ENCODE results near the gene MAP7.

The MAP7 gene

GRCh38 chr6:136517002-136517401, 33.2 kb downstream of the MAP7 start:
- H3K23ac ChIP-seq (ENCODE audit: low read depth, low read length, poor library complexity), result no peak overlapping the region
- H2AK5ac ChIP-seq (ENCODE audit: low read depth, low read length), result no peak overlapping the region
- no peak overlapping the region for H3K18ac ChIP-seq (ENCODE audit: low read length)
- H3K36me3 ChIP-seq (replicated peaks in 1 of 2; ENCODE audit: control insufficient read depth in 2 of 2, insufficient read depth in 2 of 2, low read length in 2 of 2), result no peaks in the 10 kb centered on the region
- H4K91ac ChIP-seq (ENCODE audit: low read depth, low read length, poor library complexity), result no peak overlapping the region
- H2AFZ ChIP-seq (ENCODE audit: low read length), result no peak overlapping the region
- no peaks in the 10 kb centered on the region for H3K79me1 ChIP-seq (ENCODE audit: low read depth, low read length)
- no peak overlapping the region for H3K4ac ChIP-seq (ENCODE audit: low read length)
- H2BK5ac ChIP-seq (ENCODE audit: low read length), result no peak overlapping the region
- no peak overlapping the region for H3K9ac ChIP-seq (ENCODE audit: low read depth, low read length, poor library complexity)
- no peak overlapping the region for H2BK12ac ChIP-seq (ENCODE audit: low read length)
- H3K27ac ChIP-seq (replicated peaks; ENCODE audit: low read length), result no peak overlapping the region
- no peak overlapping the region for H3K4me3 ChIP-seq (ENCODE audit: low read length in 2 of 2)
- no peak overlapping the region for H4K8ac ChIP-seq (ENCODE audit: low read depth, low read length)
- no peak overlapping the region for H2BK120ac ChIP-seq (ENCODE audit: low read depth, low read length)
- H3K27me3 ChIP-seq (ENCODE audit: control insufficient read depth in 3 of 3, insufficient read depth in 3 of 3, low read depth in 1 of 3, low read length in 3 of 3), result no peaks in the 10 kb centered on the region
- no peak overlapping the region for H3K4me2 ChIP-seq (ENCODE audit: insufficient read depth, low read length, poor library complexity, severe bottlenecking)
- H3K14ac ChIP-seq (ENCODE audit: low read length), result no peak overlapping the region
- no peaks in the 10 kb centered on the region for H3K4me1 ChIP-seq (ENCODE audit: control insufficient read depth in 2 of 2, insufficient read depth in 1 of 2, low read depth in 1 of 2, low read length in 2 of 2)
- H3K9me3 ChIP-seq (replicated peaks in 1 of 2; ENCODE audit: control insufficient read depth in 2 of 2, insufficient read depth in 1 of 2, low read depth in 1 of 2, low read length in 2 of 2), result no peaks in the 10 kb centered on the region
- no peak overlapping the region for H2BK15ac ChIP-seq (ENCODE audit: low read length)
- DNase-seq (ENCODE audit: low spot score), result no peak

DNA sequence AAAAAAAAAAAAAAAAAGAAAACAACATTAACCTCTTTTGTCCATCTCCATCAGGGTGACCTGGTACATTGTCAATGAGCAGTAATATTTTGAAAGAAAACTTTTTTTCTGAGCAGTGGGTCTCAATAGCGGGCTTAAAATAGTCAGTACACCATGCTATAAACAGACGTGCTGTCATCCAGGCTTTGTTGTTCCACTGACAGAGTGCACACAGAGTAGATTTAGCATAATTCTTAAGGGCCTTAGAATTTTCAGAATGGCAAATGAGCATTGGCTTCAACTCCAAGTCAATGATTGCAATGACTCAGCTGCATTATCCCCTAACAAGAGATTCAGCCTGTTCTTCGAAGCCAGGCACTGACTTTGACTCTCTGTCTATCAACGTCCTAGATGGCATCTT, 35.6 kb downstream of the MAP7 start:
- Histone ChIP-seq H3K9ac (ENCODE audit: low read depth, low read length, poor library complexity) (no peak overlapping the region), H4K91ac (ENCODE audit: low read depth, low read length, poor library complexity) (no peak overlapping the region), H3K14ac (ENCODE audit: low read length) (no peak overlapping the region), H3K4me1 (ENCODE audit: control insufficient read depth in 2 of 2, insufficient read depth in 1 of 2, low read depth in 1 of 2, low read length in 2 of 2) (peaks cover 0 to 2% of the 10 kb centered on the region in 2 donors), H3K4me2 (ENCODE audit: insufficient read depth, low read length, poor library complexity, severe bottlenecking) (no peak overlapping the region), H2BK120ac (ENCODE audit: low read depth, low read length) (no peak overlapping the region), H3K4me3 (ENCODE audit: low read length in 2 of 2) (no peak overlapping the region), H3K27ac (replicated peaks; ENCODE audit: low read length) (no peak overlapping the region), H2BK12ac (ENCODE audit: low read length) (no peak overlapping the region), H3K79me1 (ENCODE audit: low read depth, low read length) (no peaks in the 10 kb centered on the region), H2BK15ac (ENCODE audit: low read length) (no peak overlapping the region), H3K9me3 (replicated peaks in 1 of 2; ENCODE audit: control insufficient read depth in 2 of 2, insufficient read depth in 1 of 2, low read depth in 1 of 2, low read length in 2 of 2) (no peaks in the 10 kb centered on the region), H4K8ac (ENCODE audit: low read depth, low read length) (no peak overlapping the region), H3K27me3 (ENCODE audit: control insufficient read depth in 3 of 3, insufficient read depth in 3 of 3, low read depth in 1 of 3, low read length in 3 of 3) (no peaks in the 10 kb centered on the region), H2AFZ (ENCODE audit: low read length) (no peak overlapping the region), H3K23ac (ENCODE audit: low read depth, low read length, poor library complexity) (no peak overlapping the region), H3K36me3 (replicated peaks in 1 of 2; ENCODE audit: control insufficient read depth in 2 of 2, insufficient read depth in 2 of 2, low read length in 2 of 2) (no peaks in the 10 kb centered on the region), H3K4ac (ENCODE audit: low read length) (no peak overlapping the region), H2BK5ac (ENCODE audit: low read length) (no peak overlapping the region), H2AK5ac (ENCODE audit: low read depth, low read length) (no peak overlapping the region), H3K18ac (ENCODE audit: low read length) (no peak overlapping the region)
- no CpG with 5 or more reads among the region's 4 CpGs for WGBS, 2 donors (ENCODE audit: extremely low coverage in 2 of 2, insufficient read length in 2 of 2, insufficient replicate concordance in 1 of 2)
- no peak for DNase-seq (ENCODE audit: low spot score)

DNA sequence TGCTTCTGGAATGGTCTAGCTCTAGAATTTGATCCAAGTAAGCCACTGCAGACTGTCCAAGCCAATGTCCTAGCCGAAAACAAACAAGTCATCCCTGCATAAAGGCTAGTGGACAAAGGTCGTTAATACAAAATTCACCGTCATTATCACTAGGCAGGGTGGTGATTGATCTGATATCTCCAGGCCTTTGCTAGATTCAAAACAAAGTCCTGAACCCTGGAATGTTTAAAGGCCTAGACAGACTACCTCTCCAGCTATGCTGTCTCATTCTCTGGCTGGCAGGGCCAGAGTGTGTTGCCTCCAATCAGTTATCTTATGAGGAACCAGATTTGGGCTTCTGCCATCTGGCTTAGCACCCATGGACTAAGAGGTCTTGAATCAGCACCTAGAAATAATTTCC, 38.3 kb downstream of the MAP7 start:
- Histone ChIP-seq H2BK15ac (ENCODE audit: low read length) (no peak overlapping the region), H3K23ac (ENCODE audit: low read depth, low read length, poor library complexity) (no peak overlapping the region), H3K79me1 (ENCODE audit: low read depth, low read length) (no peaks in the 10 kb centered on the region), H3K27me3 (ENCODE audit: control insufficient read depth in 3 of 3, insufficient read depth in 3 of 3, low read depth in 1 of 3, low read length in 3 of 3) (no peaks in the 10 kb centered on the region), H2BK120ac (ENCODE audit: low read depth, low read length) (no peak overlapping the region), H3K27ac (replicated peaks; ENCODE audit: low read length) (no peak overlapping the region), H3K4me1 (ENCODE audit: control insufficient read depth in 2 of 2, insufficient read depth in 1 of 2, low read depth in 1 of 2, low read length in 2 of 2) (peaks cover 0 to 2% of the 10 kb centered on the region in 2 donors), H3K4me2 (ENCODE audit: insufficient read depth, low read length, poor library complexity, severe bottlenecking) (no peak overlapping the region), H3K4ac (ENCODE audit: low read length) (no peak overlapping the region), H3K4me3 (ENCODE audit: low read length in 2 of 2) (no peak overlapping the region), H3K9me3 (replicated peaks in 1 of 2; ENCODE audit: control insufficient read depth in 2 of 2, insufficient read depth in 1 of 2, low read depth in 1 of 2, low read length in 2 of 2) (no peaks in the 10 kb centered on the region), H4K91ac (ENCODE audit: low read depth, low read length, poor library complexity) (no peak overlapping the region), H3K36me3 (replicated peaks in 1 of 2; ENCODE audit: control insufficient read depth in 2 of 2, insufficient read depth in 2 of 2, low read length in 2 of 2) (no peaks in the 10 kb centered on the region), H2AFZ (ENCODE audit: low read length) (no peak overlapping the region), H4K8ac (ENCODE audit: low read depth, low read length) (no peak overlapping the region), H2BK5ac (ENCODE audit: low read length) (no peak overlapping the region), H2BK12ac (ENCODE audit: low read length) (no peak overlapping the region), H3K14ac (ENCODE audit: low read length) (no peak overlapping the region), H3K18ac (ENCODE audit: low read length) (no peak overlapping the region), H2AK5ac (ENCODE audit: low read depth, low read length) (no peak overlapping the region), H3K9ac (ENCODE audit: low read depth, low read length, poor library complexity) (no peak overlapping the region)
- DNase-seq (ENCODE audit: low spot score), result no peak
- WGBS, 2 donors (ENCODE audit: extremely low coverage in 2 of 2, insufficient read length in 2 of 2, insufficient replicate concordance in 1 of 2), result no CpG with 5 or more reads among the region's 3 CpGs

- Histone ChIP-seq H3K18ac (ENCODE audit: low read length) (no peak overlapping the region), H3K79me1 (ENCODE audit: low read depth, low read length) (no peaks in the 10 kb centered on the region), H3K36me3 (replicated peaks in 1 of 2; ENCODE audit: control insufficient read depth in 2 of 2, insufficient read depth in 2 of 2, low read length in 2 of 2) (no peaks in the 10 kb centered on the region), H3K4me2 (ENCODE audit: insufficient read depth, low read length, poor library complexity, severe bottlenecking) (no peak overlapping the region), H2BK12ac (ENCODE audit: low read length) (no peak overlapping the region), H2BK120ac (ENCODE audit: low read depth, low read length) (no peak overlapping the region), H4K8ac (ENCODE audit: low read depth, low read length) (no peak overlapping the region), H3K4ac (ENCODE audit: low read length) (no peak overlapping the region), H2BK15ac (ENCODE audit: low read length) (no peak overlapping the region), H2BK5ac (ENCODE audit: low read length) (no peak overlapping the region), H3K9ac (ENCODE audit: low read depth, low read length, poor library complexity) (no peak overlapping the region), H3K4me3 (ENCODE audit: low read length in 2 of 2) (no peak overlapping the region), H3K27ac (replicated peaks; ENCODE audit: low read length) (no peak overlapping the region), H3K27me3 (ENCODE audit: control insufficient read depth in 3 of 3, insufficient read depth in 3 of 3, low read depth in 1 of 3, low read length in 3 of 3) (no peaks in the 10 kb centered on the region), H3K23ac (ENCODE audit: low read depth, low read length, poor library complexity) (no peak overlapping the region), H3K4me1 (ENCODE audit: control insufficient read depth in 2 of 2, insufficient read depth in 1 of 2, low read depth in 1 of 2, low read length in 2 of 2) (peaks cover 0 to 2% of the 10 kb centered on the region in 2 donors), H4K91ac (ENCODE audit: low read depth, low read length, poor library complexity) (no peak overlapping the region), H3K9me3 (replicated peaks in 1 of 2; ENCODE audit: control insufficient read depth in 2 of 2, insufficient read depth in 1 of 2, low read depth in 1 of 2, low read length in 2 of 2) (no peaks in the 10 kb centered on the region), H3K14ac (ENCODE audit: low read length) (no peak overlapping the region), H2AFZ (ENCODE audit: low read length) (no peak overlapping the region), H2AK5ac (ENCODE audit: low read depth, low read length) (no peak overlapping the region)
- no peak for DNase-seq (ENCODE audit: low spot score)
- WGBS, 2 donors (ENCODE audit: extremely low coverage in 2 of 2, insufficient read length in 2 of 2, insufficient replicate concordance in 1 of 2), result no CpG with 5 or more reads among the region's 1 CpG
Measured at GRCh38 chr6:136511397-136511796, 38.8 kb downstream of the MAP7 start.
